Measurements from ENCODE around the gene GAL3ST2. TPM values are rescaled to one million over a fixed set of nuclear protein-coding genes. Genes with fewer than 3 reads are reported as not detected.

GAL3ST2 gene
- total RNA-seq, 1 experiment from 2014 or later = not detected

DNA sequence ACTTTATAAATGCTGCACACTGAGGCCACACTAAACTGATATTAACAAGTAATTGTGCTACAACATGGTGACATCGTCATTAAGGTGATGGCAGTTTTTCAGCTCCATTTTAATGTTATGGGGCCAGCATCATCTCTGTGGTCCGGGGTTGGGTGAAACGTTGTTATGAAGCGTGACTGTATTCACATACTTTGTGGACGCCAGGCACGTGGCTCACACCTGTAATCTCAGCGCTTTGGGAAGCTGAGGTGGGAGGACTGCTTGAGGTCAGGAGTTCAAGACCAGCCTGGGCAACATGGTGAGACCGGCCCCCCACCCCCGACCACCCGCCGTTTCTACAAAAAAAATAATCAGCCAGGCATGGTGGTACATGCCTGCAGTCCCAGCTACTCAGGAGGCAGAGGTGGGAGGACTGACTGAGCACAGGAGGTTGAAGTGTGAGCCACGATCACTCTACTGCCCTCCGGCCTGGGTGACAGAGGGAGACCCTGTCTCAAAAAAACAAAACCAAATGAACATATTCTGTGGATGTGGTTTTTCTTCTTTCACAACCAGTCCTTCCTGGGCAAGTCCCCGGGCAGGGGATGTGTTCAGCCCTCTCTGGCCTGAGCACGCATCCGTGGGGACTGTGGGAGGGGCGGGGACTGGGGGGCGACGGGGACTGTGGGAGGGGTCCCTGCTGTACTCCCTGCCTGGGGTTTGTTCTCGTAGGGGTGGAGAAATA, 12.9 kb upstream of the GAL3ST2 start:
- ChIA-PET POLR2A (ENCODE audit: unreplicated experiment) (no interaction called here), CTCF (no interaction called here)
- Histone ChIP-seq H3K27ac (ENCODE audit: low read length) (no peak overlapping the region), H3K9me3 (ENCODE audit: low read length) (no peaks in the 10 kb centered on the region), H3K4me2 (ENCODE audit: low read length) (peak overlapping the region; percentile 78), H2AFZ (ENCODE audit: low read length) (no peak overlapping the region), H3K9me2 (replicated peaks; ENCODE audit: low read length) (no peaks in the 10 kb centered on the region), H3K4me3 (ENCODE audit: low read length) (no peak overlapping the region), H3K27me3 (ENCODE audit: low read length) (no peaks in the 10 kb centered on the region), H3K4me1 (ENCODE audit: insufficient read depth, low read length) (peaks cover 13% of the 10 kb centered on the region), H3K79me2 (ENCODE audit: low read length) (no peaks in the 10 kb centered on the region), H3F3A (ENCODE audit: low read length, unreplicated experiment) (peaks cover 8% of the 10 kb centered on the region), H3K36me3 (ENCODE audit: low read depth, low read length) (peaks cover 9% of the 10 kb centered on the region), H4K20me1 (ENCODE audit: low read length) (no peaks in the 10 kb centered on the region), H3K9ac (ENCODE audit: low read length) (no peak overlapping the region)
- no TSS peak for BruUV-seq (replicated peaks)
- intact Hi-C loops (cut with micrococcal nuclease) = no loop called here
- TF ChIP-seq CTCF (conservative IDR thresholded peaks at IDR 0.05; ENCODE audit: low read depth, low read length) (no peak), EZH2phosphoT487 (IDR thresholded peaks at IDR 0.05; ENCODE audit: borderline replicate concordance, low read length) (no peak), EZH2 (IDR thresholded peaks at IDR 0.05; ENCODE audit: low read length, unreplicated experiment) (no peak)
- DNase-seq = no peak
- no peak for ATAC-seq

- ATAC-seq (no peak), DNase-seq (no peak)
- peaks cover 13% of the 10 kb centered on the region for H3K4me1 ChIP-seq (ENCODE audit: insufficient read depth, low read length)
- H3K9ac ChIP-seq (ENCODE audit: low read length) = no peak overlapping the region
- no peak overlapping the region for H3K4me3 ChIP-seq (ENCODE audit: low read length)
- intact Hi-C loops (cut with micrococcal nuclease) = no loop called here
- POLR2A ChIA-PET (ENCODE audit: unreplicated experiment) = no interaction called here
- CTCF ChIA-PET = no interaction called here
- BruUV-seq (replicated peaks) = no TSS peak
- no peaks in the 10 kb centered on the region for H4K20me1 ChIP-seq (ENCODE audit: low read length)
- TF ChIP-seq EZH2 (IDR thresholded peaks at IDR 0.05; ENCODE audit: low read length, unreplicated experiment) (no peak), EZH2phosphoT487 (IDR thresholded peaks at IDR 0.05; ENCODE audit: borderline replicate concordance, low read length) (no peak), CTCF (conservative IDR thresholded peaks at IDR 0.05; ENCODE audit: low read depth, low read length) (no peak)
- H2AFZ ChIP-seq (ENCODE audit: low read length) = no peak overlapping the region
- H3K4me2 ChIP-seq (ENCODE audit: low read length) = no peak overlapping the region
- peaks cover 9% of the 10 kb centered on the region for H3K36me3 ChIP-seq (ENCODE audit: low read depth, low read length)
- H3K9me2 ChIP-seq (replicated peaks; ENCODE audit: low read length) = no peaks in the 10 kb centered on the region
- H3K9me3 ChIP-seq (ENCODE audit: low read length) = no peaks in the 10 kb centered on the region
- no peaks in the 10 kb centered on the region for H3K27me3 ChIP-seq (ENCODE audit: low read length)
- no peaks in the 10 kb centered on the region for H3K79me2 ChIP-seq (ENCODE audit: low read length)
- peaks cover 8% of the 10 kb centered on the region for H3F3A ChIP-seq (ENCODE audit: low read length, unreplicated experiment)
- H3K27ac ChIP-seq (ENCODE audit: low read length) = no peak overlapping the region
These were observed 12.1 kb upstream of the GAL3ST2 start for GRCh38 chr2:241764275-241765241.

Measured in PC-3 (cell line).